GM23338 (cell line): ENCODE results near the gene PPP6R1. TPM values are rescaled to one million over a fixed set of nuclear protein-coding genes. Genes with fewer than 3 reads are reported as not detected.

Experiments used
- ATAC-seq: fragments of 200-7000 bp; cut with Tn5 transposase; 3 replicates; pipeline ENCODE4 v1.9.1; 2020
- DNase-seq: peaks from one replicate; pipeline ENCODE4 v3.0.0-alpha.2; 2015; ENCODE audit warnings: low spot score
- H2AFZ ChIP-seq: fragments of 200-600 bp; sonication (generic); 2 replicates; pipeline ENCODE4 v1.8.0; 2016; ENCODE audit warnings: antibody characterized with exemption, mild to moderate bottlenecking, moderate library complexity
- H3F3A ChIP-seq: fragments of 200-600 bp; sonication (generic); replicated peaks from 2 replicates; pipeline ENCODE4 v1.8.0; 2017; ENCODE audit warnings: antibody characterized with exemption, mixed run types, low read depth
- H3K27ac ChIP-seq: fragments of 200-600 bp; sonication (generic); 2 replicates; pipeline ENCODE4 v1.6.1; 2016; ENCODE audit warnings: low read depth
- H3K27me3 ChIP-seq: fragments of 200-600 bp; sonication (generic); 2 replicates; pipeline ENCODE4 v1.8.0; 2016; ENCODE audit warnings: mild to moderate bottlenecking, mixed run types, moderate library complexity; ENCODE audit not compliant: insufficient read depth
- H3K36me3 ChIP-seq: fragments of 200-600 bp; sonication (generic); 2 replicates; pipeline ENCODE4 v1.8.0; 2016; ENCODE audit warnings: mild to moderate bottlenecking; ENCODE audit not compliant: insufficient read depth
- H3K4me1 ChIP-seq: fragments of 200-600 bp; sonication (generic); 2 replicates; pipeline ENCODE4 v1.8.0; 2016; ENCODE audit warnings: mild to moderate bottlenecking, moderate library complexity; ENCODE audit not compliant: insufficient read depth
- H3K4me2 ChIP-seq: fragments of 200-600 bp; sonication (generic); 2 replicates; pipeline ENCODE4 v1.7.1; 2017; ENCODE audit warnings: mixed run types
- H3K4me3 ChIP-seq: fragments of 200-600 bp; sonication (generic); 2 replicates; pipeline ENCODE4 v1.6.1; 2016; ENCODE audit warnings: mixed run types
- H3K79me2 ChIP-seq: fragments of 200-600 bp; sonication (generic); replicated peaks from 2 replicates; pipeline ENCODE4 v1.8.0; 2017; ENCODE audit warnings: mild to moderate bottlenecking; ENCODE audit not compliant: insufficient read depth
- H3K9me2 ChIP-seq: fragments of 200-600 bp; sonication (generic); 2 replicates; pipeline ENCODE4 v1.8.0; 2017; ENCODE audit not compliant: insufficient read depth
- H4K20me1 ChIP-seq: fragments of 200-600 bp; sonication (generic); replicated peaks from 2 replicates; pipeline ENCODE4 v1.8.0; 2017; ENCODE audit warnings: mild to moderate bottlenecking; ENCODE audit not compliant: insufficient read depth
- H3K27ac Mint-ChIP-seq: 2 replicates; pipeline ENCODE4 v1.8.0; 2020; ENCODE audit warnings: inconsistent platforms, mild to moderate bottlenecking, moderate library complexity, mixed read lengths
- H3K27me3 Mint-ChIP-seq: 3 replicates; pipeline ENCODE4 v1.8.0; 2022; ENCODE audit warnings: low read depth, mild to moderate bottlenecking, moderate library complexity, mixed read lengths, inconsistent platforms; ENCODE audit not compliant: insufficient read depth, poor library complexity
- H3K36me3 Mint-ChIP-seq: 3 replicates; pipeline ENCODE4 v1.8.0; 2021; ENCODE audit warnings: low read depth, mild to moderate bottlenecking, inconsistent platforms, moderate library complexity, mixed read lengths
- H3K4me1 Mint-ChIP-seq: 3 replicates; pipeline ENCODE4 v1.8.0; 2020; ENCODE audit warnings: mild to moderate bottlenecking, inconsistent platforms, mixed read lengths
- H3K4me3 Mint-ChIP-seq: 3 replicates; pipeline ENCODE4 v1.8.0; 2021; ENCODE audit warnings: moderate library complexity, mild to moderate bottlenecking, inconsistent platforms, mixed read lengths
- H3K9me3 Mint-ChIP-seq: 3 replicates; pipeline ENCODE4 v1.8.0; 2020; ENCODE audit warnings: moderate library complexity, mild to moderate bottlenecking, inconsistent platforms, mixed read lengths
- CREB1 ChIP-seq: fragments of 250-450 bp; sonication (Bioruptor Pico); IDR thresholded peaks from 2 replicates; pipeline ENCODE4 v1.5.0; 2020; ENCODE audit warnings: low read depth, mild to moderate bottlenecking, moderate library complexity
- ETS1 ChIP-seq: IDR thresholded peaks from 2 replicates; pipeline ENCODE4 v1.6.1; 2016; ENCODE audit warnings: antibody characterized with exemption
- EZH2 ChIP-seq: fragments of 200-600 bp; sonication (generic); IDR thresholded peaks from one replicate; pipeline ENCODE4 v1.8.0; 2017; ENCODE audit warnings: antibody characterized with exemption, mild to moderate bottlenecking, low read depth; ENCODE audit not compliant: unreplicated experiment
- EZH2phosphoT487 ChIP-seq: fragments of 200-600 bp; sonication (generic); IDR thresholded peaks from one replicate; pipeline ENCODE4 v1.8.1; 2018; ENCODE audit warnings: antibody characterized with exemption; ENCODE audit not compliant: unreplicated experiment
- JUNB ChIP-seq: IDR thresholded peaks from one replicate; pipeline ENCODE4 v1.6.1; 2016; ENCODE audit warnings: antibody characterized with exemption; ENCODE audit not compliant: unreplicated experiment
- NANOG ChIP-seq: IDR thresholded peaks from 2 replicates; pipeline ENCODE4 v1.6.1; 2016; ENCODE audit warnings: antibody characterized with exemption, borderline replicate concordance
- POLR2AphosphoS5 ChIP-seq: IDR thresholded peaks from 2 replicates; pipeline ENCODE4 v1.6.1; 2016; ENCODE audit warnings: antibody characterized with exemption, low read depth
- REST ChIP-seq: IDR thresholded peaks from one replicate; pipeline ENCODE4 v1.6.1; 2018; ENCODE audit warnings: antibody characterized with exemption; ENCODE audit not compliant: unreplicated experiment
- STAT1 ChIP-seq: IDR thresholded peaks from one replicate; pipeline ENCODE4 v1.6.1; 2016; ENCODE audit warnings: antibody characterized with exemption; ENCODE audit not compliant: unreplicated experiment
- ZNF114 ChIP-seq: fragments of 250-450 bp; sonication (Bioruptor Pico); IDR thresholded peaks from 2 replicates; pipeline ENCODE4 v1.5.0; 2020; ENCODE audit warnings: mild to moderate bottlenecking, moderate library complexity
- ZNF331 ChIP-seq: fragments of 250-450 bp; sonication (Bioruptor Pico); IDR thresholded peaks from 2 replicates; pipeline ENCODE4 v1.5.0; 2020; ENCODE audit warnings: low read depth, mild to moderate bottlenecking, moderate library complexity
- ZNF462 ChIP-seq: fragments of 250-450 bp; sonication (Bioruptor Pico); IDR thresholded peaks from 2 replicates; pipeline ENCODE4 v1.5.0; 2020; ENCODE audit warnings: mild to moderate bottlenecking, moderate library complexity
- polyA plus RNA-seq: library from polyadenylated mRNA; unstranded; fragments of >200 nt; fragmentation: Nextera tagmentation; extraction: Ambion mirVana; gene quantifications from 2 replicates; pipeline ENCODE4 v1.2.1, GENCODE V29; 2016
- total RNA-seq: library from RNA; depleted of rRNA; stranded (reverse); fragments of >200 nt; shearing (Covaris generic); gene quantifications from 2 replicates; pipeline ENCODE4 v1.2.3, GENCODE V29; 2014
- TF ChIP-seq, protein P1 (sequence below), 2 experiments: fragments of 200-600 bp in 1 of 2; sonication (generic) in 1 of 2; conservative IDR thresholded peaks; 2 replicates each; pipeline versions ENCODE4 v1.5.1 to v1.6.1; 2016 to 2017; ENCODE audit warnings: antibody characterized with exemption in 2 of 2, low read depth in 2 of 2, mild to moderate bottlenecking in 2 of 2, moderate library complexity in 1 of 2

PPP6R1 gene
- total and polyA plus RNA-seq, 2 experiments from 2014 or later, result 22.2 to 70.8 TPM

- H3K36me3 ChIP-seq, result no peaks in the 10 kb centered on the region
- Mint-ChIP-seq H3K27ac (no peak overlapping the region), H3K27me3 (peaks cover 18% of the 10 kb centered on the region), H3K4me3 (no peak overlapping the region), H3K9me3 (peaks cover 12% of the 10 kb centered on the region), H3K4me1 (peaks cover 4% of the 10 kb centered on the region; the same call in 2 of the 3 replicates), H3K36me3 (peaks cover 13% of the 10 kb centered on the region)
- no peak overlapping the region for H2AFZ ChIP-seq
- no peak overlapping the region for H3K27ac ChIP-seq
- no peaks in the 10 kb centered on the region; the same call in 1 of the 2 replicates for H4K20me1 ChIP-seq
- TF ChIP-seq, protein P1, sequence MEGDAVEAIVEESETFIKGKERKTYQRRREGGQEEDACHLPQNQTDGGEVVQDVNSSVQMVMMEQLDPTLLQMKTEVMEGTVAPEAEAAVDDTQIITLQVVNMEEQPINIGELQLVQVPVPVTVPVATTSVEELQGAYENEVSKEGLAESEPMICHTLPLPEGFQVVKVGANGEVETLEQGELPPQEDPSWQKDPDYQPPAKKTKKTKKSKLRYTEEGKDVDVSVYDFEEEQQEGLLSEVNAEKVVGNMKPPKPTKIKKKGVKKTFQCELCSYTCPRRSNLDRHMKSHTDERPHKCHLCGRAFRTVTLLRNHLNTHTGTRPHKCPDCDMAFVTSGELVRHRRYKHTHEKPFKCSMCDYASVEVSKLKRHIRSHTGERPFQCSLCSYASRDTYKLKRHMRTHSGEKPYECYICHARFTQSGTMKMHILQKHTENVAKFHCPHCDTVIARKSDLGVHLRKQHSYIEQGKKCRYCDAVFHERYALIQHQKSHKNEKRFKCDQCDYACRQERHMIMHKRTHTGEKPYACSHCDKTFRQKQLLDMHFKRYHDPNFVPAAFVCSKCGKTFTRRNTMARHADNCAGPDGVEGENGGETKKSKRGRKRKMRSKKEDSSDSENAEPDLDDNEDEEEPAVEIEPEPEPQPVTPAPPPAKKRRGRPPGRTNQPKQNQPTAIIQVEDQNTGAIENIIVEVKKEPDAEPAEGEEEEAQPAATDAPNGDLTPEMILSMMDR (conservative IDR thresholded peaks at IDR 0.05; ENCODE audit: low read depth in 2 of 2), result no peak
- no peak for TF ChIP-seq STAT1
- TF ChIP-seq NANOG, result no peak
- no peak for TF ChIP-seq POLR2AphosphoS5
- no peak for TF ChIP-seq ZNF462 (CRISPR knock-in tag)
- no peak for TF ChIP-seq EZH2phosphoT487
- TF ChIP-seq JUNB, result no peak
- TF ChIP-seq ETS1, result no peak
- TF ChIP-seq EZH2, result no peak
- no peak for TF ChIP-seq CREB1 (CRISPR knock-in tag)
- TF ChIP-seq ZNF331, result no peak
- TF ChIP-seq REST, result no peak
- no peak for TF ChIP-seq ZNF114 (CRISPR knock-in tag)
- H3K4me2 ChIP-seq, result no peak overlapping the region
- H3K4me1 ChIP-seq, result no peaks in the 10 kb centered on the region
- no peaks in the 10 kb centered on the region for H3K79me2 ChIP-seq
- H3K27me3 ChIP-seq, result no peaks in the 10 kb centered on the region
- H3K9me2 ChIP-seq, result no peaks in the 10 kb centered on the region
- 0 out of 2 replicates have a peak, but pooled peaks cover 7% of the 10 kb centered on the region for H3F3A ChIP-seq
- no peak overlapping the region for H3K4me3 ChIP-seq
- ATAC-seq, result no peak
- DNase-seq, result no peak
Observed at GRCh38 chr19:55224038-55224665, 34.7 kb downstream of the PPP6R1 start.
